ENCODE results near the gene E2F8.

Gene E2F8

GRCh38 chr11:19204836-19205235 lies 35.9 kb downstream of the E2F8 start:
- no peaks in the 10 kb centered on the region for H3K9me3 ChIP-seq (ENCODE audit: control insufficient read depth, insufficient read depth, low read depth, low read length)
- CTCF ChIA-PET = interaction anchor here (0.7 to 1.0 kb wide), 2 partner anchors 23 to 134 kb away, joined by 3 to 5 read pairs; no protein-coding TSS in a partner anchor
- TF ChIP-seq ZFP69B (tag by site-specific recombination; IDR thresholded peaks at IDR 0.05) = no peak
- no peak for TF ChIP-seq YY1 (tag by site-specific recombination; IDR thresholded peaks at IDR 0.05)
- TF ChIP-seq ZNF701 (tag by site-specific recombination; IDR thresholded peaks at IDR 0.05) = no peak
- no peak for TF ChIP-seq ZNF837 (tag by site-specific recombination; IDR thresholded peaks at IDR 0.05)
- no peak for TF ChIP-seq ZNF548 (tag by site-specific recombination; IDR thresholded peaks at IDR 0.05)
- TF ChIP-seq OVOL3 (tag by site-specific recombination; IDR thresholded peaks at IDR 0.05) = no peak
- no peak for TF ChIP-seq ZSCAN23 (tag by site-specific recombination; IDR thresholded peaks at IDR 0.05)
- TF ChIP-seq ZNF621 (tag by site-specific recombination; IDR thresholded peaks at IDR 0.05) = no peak
- no peak for TF ChIP-seq IKZF3 (tag by site-specific recombination; IDR thresholded peaks at IDR 0.05)
- no peak for TF ChIP-seq ZNF416 (tag by site-specific recombination; IDR thresholded peaks at IDR 0.05)
- TF ChIP-seq ZNF114 (tag by site-specific recombination; IDR thresholded peaks at IDR 0.05) = no peak
- TF ChIP-seq ZNF544 (tag by site-specific recombination; IDR thresholded peaks at IDR 0.05) = no peak
- no peak for TF ChIP-seq ZNF560 (tag by site-specific recombination; IDR thresholded peaks at IDR 0.05; ENCODE audit: borderline replicate concordance)
- no peak for TF ChIP-seq WT1 (tag by site-specific recombination; IDR thresholded peaks at IDR 0.05)
- TF ChIP-seq ZNF239 (tag by site-specific recombination; IDR thresholded peaks at IDR 0.05) = no peak
- no peak overlapping the region for H3K4me3 ChIP-seq (ENCODE audit: low read depth, low read length)
- H3K36me3 ChIP-seq (ENCODE audit: control insufficient read depth in 2 of 2, insufficient read depth in 1 of 2, low read length in 2 of 2) = no peaks in the 10 kb centered on the region
- no peaks in the 10 kb centered on the region for H3K4me1 ChIP-seq (ENCODE audit: control insufficient read depth, insufficient read depth, low read length)
- POLR2A ChIA-PET = no interaction called here
- no peak overlapping the region for H3K27ac ChIP-seq (ENCODE audit: extremely low read depth, low read depth, low read length)

- Histone ChIP-seq H3K9me3 (ENCODE audit: control insufficient read depth, insufficient read depth, low read depth, low read length) (no peaks in the 10 kb centered on the region), H3K4me3 (ENCODE audit: low read depth, low read length) (no peak within 1 kb of the TSS), H3K4me1 (ENCODE audit: control insufficient read depth, insufficient read depth, low read length) (no peaks in the 10 kb centered on the region), H3K36me3 (ENCODE audit: control insufficient read depth in 2 of 2, insufficient read depth in 1 of 2, low read length in 2 of 2) (no peaks in the 10 kb centered on the region), H3K27ac (ENCODE audit: extremely low read depth, low read depth, low read length) (no peak within 1 kb of the TSS)
- TF ChIP-seq ZBTB8A (tag by site-specific recombination; IDR thresholded peaks at IDR 0.05) (no peak), ZNF239 (tag by site-specific recombination; IDR thresholded peaks at IDR 0.05) (no peak)
- TF ChIP-seq, protein P1, sequence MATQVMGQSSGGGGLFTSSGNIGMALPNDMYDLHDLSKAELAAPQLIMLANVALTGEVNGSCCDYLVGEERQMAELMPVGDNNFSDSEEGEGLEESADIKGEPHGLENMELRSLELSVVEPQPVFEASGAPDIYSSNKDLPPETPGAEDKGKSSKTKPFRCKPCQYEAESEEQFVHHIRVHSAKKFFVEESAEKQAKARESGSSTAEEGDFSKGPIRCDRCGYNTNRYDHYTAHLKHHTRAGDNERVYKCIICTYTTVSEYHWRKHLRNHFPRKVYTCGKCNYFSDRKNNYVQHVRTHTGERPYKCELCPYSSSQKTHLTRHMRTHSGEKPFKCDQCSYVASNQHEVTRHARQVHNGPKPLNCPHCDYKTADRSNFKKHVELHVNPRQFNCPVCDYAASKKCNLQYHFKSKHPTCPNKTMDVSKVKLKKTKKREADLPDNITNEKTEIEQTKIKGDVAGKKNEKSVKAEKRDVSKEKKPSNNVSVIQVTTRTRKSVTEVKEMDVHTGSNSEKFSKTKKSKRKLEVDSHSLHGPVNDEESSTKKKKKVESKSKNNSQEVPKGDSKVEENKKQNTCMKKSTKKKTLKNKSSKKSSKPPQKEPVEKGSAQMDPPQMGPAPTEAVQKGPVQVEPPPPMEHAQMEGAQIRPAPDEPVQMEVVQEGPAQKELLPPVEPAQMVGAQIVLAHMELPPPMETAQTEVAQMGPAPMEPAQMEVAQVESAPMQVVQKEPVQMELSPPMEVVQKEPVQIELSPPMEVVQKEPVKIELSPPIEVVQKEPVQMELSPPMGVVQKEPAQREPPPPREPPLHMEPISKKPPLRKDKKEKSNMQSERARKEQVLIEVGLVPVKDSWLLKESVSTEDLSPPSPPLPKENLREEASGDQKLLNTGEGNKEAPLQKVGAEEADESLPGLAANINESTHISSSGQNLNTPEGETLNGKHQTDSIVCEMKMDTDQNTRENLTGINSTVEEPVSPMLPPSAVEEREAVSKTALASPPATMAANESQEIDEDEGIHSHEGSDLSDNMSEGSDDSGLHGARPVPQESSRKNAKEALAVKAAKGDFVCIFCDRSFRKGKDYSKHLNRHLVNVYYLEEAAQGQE (tag by site-specific recombination; IDR thresholded peaks at IDR 0.05) = no peak
- TF ChIP-seq, protein P2, sequence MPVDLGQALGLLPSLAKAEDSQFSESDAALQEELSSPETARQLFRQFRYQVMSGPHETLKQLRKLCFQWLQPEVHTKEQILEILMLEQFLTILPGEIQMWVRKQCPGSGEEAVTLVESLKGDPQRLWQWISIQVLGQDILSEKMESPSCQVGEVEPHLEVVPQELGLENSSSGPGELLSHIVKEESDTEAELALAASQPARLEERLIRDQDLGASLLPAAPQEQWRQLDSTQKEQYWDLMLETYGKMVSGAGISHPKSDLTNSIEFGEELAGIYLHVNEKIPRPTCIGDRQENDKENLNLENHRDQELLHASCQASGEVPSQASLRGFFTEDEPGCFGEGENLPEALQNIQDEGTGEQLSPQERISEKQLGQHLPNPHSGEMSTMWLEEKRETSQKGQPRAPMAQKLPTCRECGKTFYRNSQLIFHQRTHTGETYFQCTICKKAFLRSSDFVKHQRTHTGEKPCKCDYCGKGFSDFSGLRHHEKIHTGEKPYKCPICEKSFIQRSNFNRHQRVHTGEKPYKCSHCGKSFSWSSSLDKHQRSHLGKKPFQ (tag by site-specific recombination; IDR thresholded peaks at IDR 0.05) = no peak
- TF ChIP-seq, protein P3, sequence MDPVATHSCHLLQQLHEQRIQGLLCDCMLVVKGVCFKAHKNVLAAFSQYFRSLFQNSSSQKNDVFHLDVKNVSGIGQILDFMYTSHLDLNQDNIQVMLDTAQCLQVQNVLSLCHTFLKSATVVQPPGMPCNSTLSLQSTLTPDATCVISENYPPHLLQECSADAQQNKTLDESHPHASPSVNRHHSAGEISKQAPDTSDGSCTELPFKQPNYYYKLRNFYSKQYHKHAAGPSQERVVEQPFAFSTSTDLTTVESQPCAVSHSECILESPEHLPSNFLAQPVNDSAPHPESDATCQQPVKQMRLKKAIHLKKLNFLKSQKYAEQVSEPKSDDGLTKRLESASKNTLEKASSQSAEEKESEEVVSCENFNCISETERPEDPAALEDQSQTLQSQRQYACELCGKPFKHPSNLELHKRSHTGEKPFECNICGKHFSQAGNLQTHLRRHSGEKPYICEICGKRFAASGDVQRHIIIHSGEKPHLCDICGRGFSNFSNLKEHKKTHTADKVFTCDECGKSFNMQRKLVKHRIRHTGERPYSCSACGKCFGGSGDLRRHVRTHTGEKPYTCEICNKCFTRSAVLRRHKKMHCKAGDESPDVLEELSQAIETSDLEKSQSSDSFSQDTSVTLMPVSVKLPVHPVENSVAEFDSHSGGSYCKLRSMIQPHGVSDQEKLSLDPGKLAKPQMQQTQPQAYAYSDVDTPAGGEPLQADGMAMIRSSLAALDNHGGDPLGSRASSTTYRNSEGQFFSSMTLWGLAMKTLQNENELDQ (tag by site-specific recombination; IDR thresholded peaks at IDR 0.05; ENCODE audit: low read depth) = no peak
- TF ChIP-seq, protein P4, sequence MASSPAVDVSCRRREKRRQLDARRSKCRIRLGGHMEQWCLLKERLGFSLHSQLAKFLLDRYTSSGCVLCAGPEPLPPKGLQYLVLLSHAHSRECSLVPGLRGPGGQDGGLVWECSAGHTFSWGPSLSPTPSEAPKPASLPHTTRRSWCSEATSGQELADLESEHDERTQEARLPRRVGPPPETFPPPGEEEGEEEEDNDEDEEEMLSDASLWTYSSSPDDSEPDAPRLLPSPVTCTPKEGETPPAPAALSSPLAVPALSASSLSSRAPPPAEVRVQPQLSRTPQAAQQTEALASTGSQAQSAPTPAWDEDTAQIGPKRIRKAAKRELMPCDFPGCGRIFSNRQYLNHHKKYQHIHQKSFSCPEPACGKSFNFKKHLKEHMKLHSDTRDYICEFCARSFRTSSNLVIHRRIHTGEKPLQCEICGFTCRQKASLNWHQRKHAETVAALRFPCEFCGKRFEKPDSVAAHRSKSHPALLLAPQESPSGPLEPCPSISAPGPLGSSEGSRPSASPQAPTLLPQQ (tag by site-specific recombination; IDR thresholded peaks at IDR 0.05) = no peak
- ChIA-PET CTCF (interaction anchor here (1.2 kb wide), 1 partner anchor 13 kb away, joined by 3 read pairs; no protein-coding TSS in a partner anchor), POLR2A (no interaction called here)
Observed at GRCh38 chr11:19201737-19202605, 38.8 kb downstream of the E2F8 start, which contains the start of gene CSRP3. Gene CSRP3, minus strand, starts transcription at chr11:19201983. Its CDS starts 9,535 bp downstream, at chr11:19192448.
